Loucy (cell line): ENCODE measurements around the gene LYPD6.

Source experiments
- H2AFZ ChIP-seq: fragments of 200-600 bp; sonication (generic); 2 replicates; pipeline ENCODE4 v1.6.0; 2016; ENCODE audit warnings: antibody characterized with exemption, mild to moderate bottlenecking, low read length, moderate library complexity
- H3F3A ChIP-seq: fragments of 200-600 bp; 2 replicates; pipeline ENCODE4 v1.6.0; 2016; ENCODE audit warnings: antibody characterized with exemption, low read depth, mild to moderate bottlenecking
- H3K27me3 ChIP-seq: fragments of 200-600 bp; sonication (generic); 2 replicates; pipeline ENCODE4 v1.6.1; 2014; ENCODE audit warnings: low read length, mild to moderate bottlenecking; ENCODE audit not compliant: insufficient read depth, poor library complexity, severe bottlenecking
- H3K36me3 ChIP-seq: fragments of 200-600 bp; sonication (generic); 2 replicates; pipeline ENCODE4 v1.6.1; 2016; ENCODE audit warnings: low read length; ENCODE audit not compliant: insufficient read depth
- H3K4me1 ChIP-seq: fragments of 200-600 bp; sonication (generic); 2 replicates; pipeline ENCODE4 v1.5.1; 2014; ENCODE audit warnings: low read length, mild to moderate bottlenecking; ENCODE audit not compliant: insufficient read depth, poor library complexity, severe bottlenecking
- H3K4me2 ChIP-seq: fragments of 200-600 bp; sonication (generic); 2 replicates; pipeline ENCODE4 v1.6.0; 2014; ENCODE audit warnings: antibody characterized with exemption, low read length, low read depth, mild to moderate bottlenecking; ENCODE audit not compliant: poor library complexity, severe bottlenecking
- H3K4me3 ChIP-seq: fragments of 200-600 bp; sonication (generic); 2 replicates; pipeline ENCODE4 v1.5.1; 2014; ENCODE audit warnings: low read length, mild to moderate bottlenecking, mixed read lengths; ENCODE audit not compliant: poor library complexity, severe bottlenecking
- H3K79me2 ChIP-seq: fragments of 200-600 bp; sonication (generic); 2 replicates; pipeline ENCODE4 v1.6.1; 2014; ENCODE audit warnings: low read length; ENCODE audit not compliant: insufficient read depth
- H3K9ac ChIP-seq: fragments of 200-600 bp; sonication (generic); 2 replicates; pipeline ENCODE4 v1.6.0; 2014; ENCODE audit warnings: mild to moderate bottlenecking, low read depth, low read length, moderate library complexity; ENCODE audit not compliant: poor library complexity, severe bottlenecking
- H3K9me2 ChIP-seq: fragments of 200-600 bp; sonication (generic); replicated peaks from 2 replicates; pipeline ENCODE4 v1.6.1; 2016; ENCODE audit warnings: low read depth, low read length, mixed read lengths
- H3K9me3 ChIP-seq: fragments of 200-600 bp; sonication (generic); 2 replicates; pipeline ENCODE4 v1.6.1; 2014; ENCODE audit warnings: mild to moderate bottlenecking, antibody characterized with exemption, low read length, low read depth; ENCODE audit not compliant: insufficient read depth
- H4K20me1 ChIP-seq: fragments of 200-600 bp; sonication (generic); 2 replicates; pipeline ENCODE4 v1.6.0; 2014; ENCODE audit warnings: antibody characterized with exemption, low read length, mild to moderate bottlenecking; ENCODE audit not compliant: insufficient read depth, poor library complexity, severe bottlenecking
- EZH2phosphoT487 ChIP-seq: fragments of 200-600 bp; IDR thresholded peaks from 2 replicates; pipeline ENCODE4 v1.6.1; 2018; ENCODE audit warnings: antibody characterized with exemption, mild to moderate bottlenecking, moderate library complexity, borderline replicate concordance
- TF ChIP-seq, protein P1 (sequence below): fragments of 200-600 bp; sonication (generic); conservative IDR thresholded peaks from 2 replicates; pipeline ENCODE4 v1.5.1; 2014; ENCODE audit warnings: mild to moderate bottlenecking, antibody characterized with exemption, low read length

LYPD6 gene

DNA sequence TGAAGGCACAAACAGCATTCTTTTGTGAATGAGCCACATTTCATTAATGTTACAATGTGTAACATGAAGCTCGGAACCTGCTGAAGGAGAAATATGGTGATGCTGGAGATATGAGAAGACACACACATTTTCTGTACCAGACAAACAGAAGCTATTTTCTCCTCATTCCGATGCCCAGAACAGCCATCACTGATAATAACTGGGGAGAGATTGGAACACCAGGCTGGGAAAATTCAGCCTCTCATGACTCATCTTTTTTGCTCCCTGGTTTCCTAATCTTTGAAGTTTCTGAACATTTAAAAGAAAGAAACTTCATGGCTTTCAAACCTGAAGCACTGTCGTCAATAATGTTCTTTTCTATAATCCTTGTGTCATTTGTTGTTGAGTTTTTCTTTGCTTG, 110.9 kb downstream of the LYPD6 start:
- no peaks in the 10 kb centered on the region for H3F3A ChIP-seq
- TF ChIP-seq EZH2phosphoT487: no peak
- TF ChIP-seq, protein P1, sequence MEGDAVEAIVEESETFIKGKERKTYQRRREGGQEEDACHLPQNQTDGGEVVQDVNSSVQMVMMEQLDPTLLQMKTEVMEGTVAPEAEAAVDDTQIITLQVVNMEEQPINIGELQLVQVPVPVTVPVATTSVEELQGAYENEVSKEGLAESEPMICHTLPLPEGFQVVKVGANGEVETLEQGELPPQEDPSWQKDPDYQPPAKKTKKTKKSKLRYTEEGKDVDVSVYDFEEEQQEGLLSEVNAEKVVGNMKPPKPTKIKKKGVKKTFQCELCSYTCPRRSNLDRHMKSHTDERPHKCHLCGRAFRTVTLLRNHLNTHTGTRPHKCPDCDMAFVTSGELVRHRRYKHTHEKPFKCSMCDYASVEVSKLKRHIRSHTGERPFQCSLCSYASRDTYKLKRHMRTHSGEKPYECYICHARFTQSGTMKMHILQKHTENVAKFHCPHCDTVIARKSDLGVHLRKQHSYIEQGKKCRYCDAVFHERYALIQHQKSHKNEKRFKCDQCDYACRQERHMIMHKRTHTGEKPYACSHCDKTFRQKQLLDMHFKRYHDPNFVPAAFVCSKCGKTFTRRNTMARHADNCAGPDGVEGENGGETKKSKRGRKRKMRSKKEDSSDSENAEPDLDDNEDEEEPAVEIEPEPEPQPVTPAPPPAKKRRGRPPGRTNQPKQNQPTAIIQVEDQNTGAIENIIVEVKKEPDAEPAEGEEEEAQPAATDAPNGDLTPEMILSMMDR: no peak

DNA sequence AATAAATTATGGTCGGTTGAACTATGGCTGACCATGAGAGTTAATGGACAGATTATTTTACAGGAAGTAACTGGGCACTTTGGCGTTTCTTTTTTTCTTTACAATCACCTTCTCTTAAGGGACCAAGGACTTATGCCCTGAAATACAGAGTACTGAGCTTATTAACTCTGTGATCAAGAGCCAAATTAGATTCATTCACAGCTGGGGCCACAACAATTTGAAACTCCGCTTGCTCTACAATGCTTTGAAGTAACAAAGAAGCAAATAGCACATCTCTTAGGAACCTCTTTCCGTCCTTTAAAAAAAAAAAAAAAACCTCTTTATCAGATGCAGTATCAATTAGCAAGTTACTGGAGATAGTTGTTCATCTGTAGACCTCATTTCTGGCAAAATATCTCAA, 112.0 kb downstream of the LYPD6 start:
- no peaks in the 10 kb centered on the region for H3K9me3 ChIP-seq
- no peaks in the 10 kb centered on the region for H3K9me2 ChIP-seq
- H3K4me3 ChIP-seq: no peak overlapping the region
- no peaks in the 10 kb centered on the region for H3K4me1 ChIP-seq
- no peaks in the 10 kb centered on the region for H3F3A ChIP-seq
- H3K36me3 ChIP-seq: no peaks in the 10 kb centered on the region
- TF ChIP-seq, protein P1: no peak
- TF ChIP-seq EZH2phosphoT487: no peak
- H3K4me2 ChIP-seq: no peak overlapping the region
- H3K79me2 ChIP-seq: no peaks in the 10 kb centered on the region
- no peaks in the 10 kb centered on the region for H3K27me3 ChIP-seq
- H4K20me1 ChIP-seq: no peaks in the 10 kb centered on the region
- H2AFZ ChIP-seq: no peak overlapping the region
- no peak overlapping the region for H3K9ac ChIP-seq

More for the DNA sequence above, 110.9 kb downstream of the LYPD6 start:
- H3K27me3 ChIP-seq: no peaks in the 10 kb centered on the region
- H2AFZ ChIP-seq: no peak overlapping the region
- H3K9me3 ChIP-seq: no peaks in the 10 kb centered on the region
- H4K20me1 ChIP-seq: no peaks in the 10 kb centered on the region
- H3K9ac ChIP-seq: no peak overlapping the region
- no peak overlapping the region for H3K4me2 ChIP-seq
- no peak overlapping the region for H3K4me3 ChIP-seq
- H3K9me2 ChIP-seq: no peaks in the 10 kb centered on the region
- no peaks in the 10 kb centered on the region for H3K79me2 ChIP-seq
- no peaks in the 10 kb centered on the region for H3K36me3 ChIP-seq
- no peaks in the 10 kb centered on the region for H3K4me1 ChIP-seq

DNA sequence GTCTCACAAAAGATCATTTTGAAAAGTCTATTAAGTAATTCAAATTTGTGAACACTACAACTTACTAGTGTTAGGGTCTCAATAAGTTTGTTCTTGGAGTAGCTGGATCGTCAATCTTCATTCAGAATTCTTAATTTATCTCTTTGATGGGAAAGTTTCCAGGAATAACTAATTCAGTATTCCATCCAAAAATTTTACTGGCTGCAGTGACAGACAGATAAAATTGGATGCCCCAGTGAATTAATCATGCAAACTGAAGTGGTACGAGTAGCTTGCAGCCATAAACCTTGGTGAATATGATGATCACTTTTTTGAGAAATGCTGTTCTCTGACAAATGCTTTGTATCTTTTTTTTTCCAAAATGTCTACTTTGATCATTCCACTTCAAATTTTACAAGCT, 112.8 kb downstream of the LYPD6 start:
- Histone ChIP-seq H3K4me2 (no peak overlapping the region), H3K36me3 (no peaks in the 10 kb centered on the region), H3K9ac (no peak overlapping the region), H2AFZ (no peak overlapping the region), H3K9me3 (no peaks in the 10 kb centered on the region), H3K4me1 (no peaks in the 10 kb centered on the region), H3F3A (no peaks in the 10 kb centered on the region), H3K9me2 (no peaks in the 10 kb centered on the region), H3K4me3 (no peak overlapping the region), H3K27me3 (no peaks in the 10 kb centered on the region), H4K20me1 (no peaks in the 10 kb centered on the region), H3K79me2 (no peaks in the 10 kb centered on the region)
- TF ChIP-seq, protein P1: no peak
- no peak for TF ChIP-seq EZH2phosphoT487
